Measurements from ENCODE around the gene SPRING1.

Gene SPRING1

GRCh38 chr12:116713527-116713926 lies 24.3 kb downstream of the SPRING1 start:
- H4K20me1 ChIP-seq (ENCODE audit: low read depth, low read length), result no peaks in the 10 kb centered on the region
- no peak overlapping the region for H2AFZ ChIP-seq (ENCODE audit: low read depth, low read length, severe bottlenecking)
- no peaks in the 10 kb centered on the region for H3K9me2 ChIP-seq (replicated peaks; ENCODE audit: insufficient read depth, low read length)
- H3K9me3 ChIP-seq (ENCODE audit: insufficient read depth, low read length), result no peaks in the 10 kb centered on the region
- peaks cover 9% of the 10 kb centered on the region; the same call in 1 of the 2 replicates for H3F3A ChIP-seq (ENCODE audit: insufficient read depth)
- no peaks in the 10 kb centered on the region for H3K27me3 ChIP-seq (ENCODE audit: low read length)
- H3K79me2 ChIP-seq (ENCODE audit: insufficient read depth, low read length), result peaks cover 5% of the 10 kb centered on the region; the same call in 1 of the 2 replicates
- H3K27ac ChIP-seq (ENCODE audit: low read depth, low read length), result no peak overlapping the region
- H3K9ac ChIP-seq (ENCODE audit: low read length), result no peak overlapping the region
- H3K36me3 ChIP-seq (ENCODE audit: low read length), result no peaks in the 10 kb centered on the region
- H3K4me2 ChIP-seq (ENCODE audit: low read depth, low read length, poor library complexity, severe bottlenecking), result no peak overlapping the region
- TF ChIP-seq CTCF (IDR thresholded peaks at IDR 0.05; ENCODE audit: insufficient read depth, low read length, poor library complexity, severe bottlenecking) (no peak), EZH2phosphoT487 (conservative IDR thresholded peaks at IDR 0.05; ENCODE audit: low read length) (no peak)
- H3K4me3 ChIP-seq (ENCODE audit: insufficient read depth, low read length, poor library complexity, severe bottlenecking), result no peak overlapping the region

- no peak overlapping the region for H3K4me2 ChIP-seq (ENCODE audit: low read depth, low read length, poor library complexity, severe bottlenecking)
- H3K27ac ChIP-seq (ENCODE audit: low read depth, low read length), result no peak overlapping the region
- peaks cover 14% of the 10 kb centered on the region for H3F3A ChIP-seq (ENCODE audit: insufficient read depth)
- H3K27me3 ChIP-seq (ENCODE audit: low read length), result no peaks in the 10 kb centered on the region
- H4K20me1 ChIP-seq (ENCODE audit: low read depth, low read length), result no peaks in the 10 kb centered on the region
- no peaks in the 10 kb centered on the region for H3K9me3 ChIP-seq (ENCODE audit: insufficient read depth, low read length)
- H3K36me3 ChIP-seq (ENCODE audit: low read length), result no peaks in the 10 kb centered on the region
- no peaks in the 10 kb centered on the region for H3K79me2 ChIP-seq (ENCODE audit: insufficient read depth, low read length)
- TF ChIP-seq CTCF (IDR thresholded peaks at IDR 0.05; ENCODE audit: insufficient read depth, low read length, poor library complexity, severe bottlenecking) (no peak), EZH2phosphoT487 (conservative IDR thresholded peaks at IDR 0.05; ENCODE audit: low read length) (no peak)
- H2AFZ ChIP-seq (ENCODE audit: low read depth, low read length, severe bottlenecking), result no peak overlapping the region
- no peaks in the 10 kb centered on the region for H3K9me2 ChIP-seq (replicated peaks; ENCODE audit: insufficient read depth, low read length)
- H3K4me3 ChIP-seq (ENCODE audit: insufficient read depth, low read length, poor library complexity, severe bottlenecking), result no peak overlapping the region
- no peak overlapping the region for H3K9ac ChIP-seq (ENCODE audit: low read length)
Measured at GRCh38 chr12:116712458-116713303, 25.2 kb downstream of the SPRING1 start.

- TF ChIP-seq EZH2phosphoT487 (conservative IDR thresholded peaks at IDR 0.05; ENCODE audit: low read length), result no peak
- no peak for TF ChIP-seq CTCF (IDR thresholded peaks at IDR 0.05; ENCODE audit: insufficient read depth, low read length, poor library complexity, severe bottlenecking)
- peaks cover 32% of the 10 kb centered on the region for H3F3A ChIP-seq (ENCODE audit: insufficient read depth)
Measured at GRCh38 chr12:116710370-116711150, 27.3 kb downstream of the SPRING1 start.

More at GRCh38 chr12:116710370-116711150, 27.3 kb downstream of the SPRING1 start:
- Histone ChIP-seq H3K4me3 (ENCODE audit: insufficient read depth, low read length, poor library complexity, severe bottlenecking) (no peak overlapping the region), H4K20me1 (ENCODE audit: low read depth, low read length) (no peaks in the 10 kb centered on the region), H3K27me3 (ENCODE audit: low read length) (no peaks in the 10 kb centered on the region), H2AFZ (ENCODE audit: low read depth, low read length, severe bottlenecking) (no peak overlapping the region), H3K9me2 (replicated peaks; ENCODE audit: insufficient read depth, low read length) (no peaks in the 10 kb centered on the region), H3K36me3 (ENCODE audit: low read length) (no peaks in the 10 kb centered on the region), H3K9me3 (ENCODE audit: insufficient read depth, low read length) (no peaks in the 10 kb centered on the region), H3K4me2 (ENCODE audit: low read depth, low read length, poor library complexity, severe bottlenecking) (peak overlapping the region; percentile 28), H3K9ac (ENCODE audit: low read length) (no peak overlapping the region), H3K27ac (ENCODE audit: low read depth, low read length) (peak overlapping the region; percentile 38), H3K79me2 (ENCODE audit: insufficient read depth, low read length) (no peaks in the 10 kb centered on the region)
